H54 (cell line): Measurements from ENCODE around the gene IFT88.

Source experiments
- DNase-seq: peaks from one replicate; pipeline ENCODE4 v3.0.0; 2011; ENCODE audit warnings: low spot score, mixed read lengths; ENCODE audit not compliant: insufficient read length
- FAIRE-seq: peaks from 3 replicates; lab custom pipeline; 2011; peaks lifted over from hg19 to GRCh38; lab: Jason Lieb, UNC
- POLR2A ChIP-seq: IDR thresholded peaks from 2 replicates; pipeline ENCODE4 v1.6.1; 2011; ENCODE audit warnings: low read depth, mild to moderate bottlenecking, low read length

Gene IFT88

DNA sequence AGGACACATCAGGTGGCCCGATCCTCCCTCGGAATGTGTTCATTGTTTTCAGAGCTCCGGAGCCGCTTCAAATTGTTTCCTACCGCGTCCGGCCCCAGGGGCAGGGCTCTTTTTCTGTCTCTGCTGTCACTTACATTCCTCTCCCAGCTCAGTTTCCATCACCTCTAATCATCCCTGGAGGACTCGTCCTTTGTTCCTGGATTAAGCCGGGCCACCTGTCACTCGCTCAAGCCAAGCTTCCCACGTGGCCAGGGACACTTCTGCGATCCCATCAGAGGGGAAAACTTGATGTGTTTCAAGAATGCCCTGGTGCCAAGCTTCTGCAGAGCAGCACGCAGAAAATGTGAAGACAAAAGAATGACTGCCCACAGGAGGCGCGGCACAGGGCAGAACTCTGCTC is 150.0 kb downstream of the IFT88 start:
- FAIRE-seq (no peak), DNase-seq (no peak)
- no peak for TF ChIP-seq POLR2A

DNA sequence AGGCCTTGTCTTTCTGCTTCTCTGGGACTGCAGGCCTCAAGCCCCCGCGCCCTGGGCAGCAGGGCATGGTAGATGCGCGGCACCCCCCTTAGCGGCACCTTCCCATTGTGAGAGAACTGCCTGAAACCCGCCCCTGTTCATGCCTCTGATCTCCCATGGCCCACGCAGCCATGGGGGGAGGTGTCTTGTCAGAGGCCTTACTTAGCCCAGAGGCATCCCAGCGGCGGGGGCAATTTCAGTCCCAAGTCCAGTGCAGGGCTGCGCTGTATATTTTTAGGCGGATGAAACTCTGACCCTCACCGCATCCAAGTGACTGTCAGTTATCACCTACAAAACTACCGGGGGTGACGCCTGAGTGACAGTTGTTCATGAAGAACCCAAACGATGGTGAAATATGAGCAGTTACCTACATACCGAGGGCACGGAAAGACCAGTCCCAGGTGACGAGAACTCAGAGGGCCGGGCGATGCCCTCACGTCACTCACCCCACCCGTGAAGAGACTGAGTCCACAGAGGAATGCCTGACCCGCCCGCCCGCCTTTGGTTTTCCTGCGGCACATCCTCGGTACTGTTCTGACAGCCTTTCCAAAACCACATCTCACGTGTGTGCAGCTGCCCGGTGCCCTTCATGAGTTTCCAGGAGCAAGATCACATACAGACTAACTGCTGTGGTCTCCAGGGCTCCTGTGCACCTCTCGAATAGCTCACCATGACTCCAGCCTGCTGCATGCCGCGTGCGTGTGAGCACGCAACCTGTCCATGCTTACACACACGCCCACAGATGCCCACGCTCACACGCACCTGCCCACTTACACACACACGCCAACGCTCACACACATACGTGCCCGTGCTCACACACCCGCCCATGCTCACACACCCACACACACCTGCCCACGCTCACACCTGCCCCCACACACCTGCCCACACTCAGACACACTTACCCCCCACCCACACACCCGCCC is 150.9 kb downstream of the IFT88 start:
- no peak for DNase-seq
- TF ChIP-seq POLR2A, result no peak
- no peak for FAIRE-seq

DNA sequence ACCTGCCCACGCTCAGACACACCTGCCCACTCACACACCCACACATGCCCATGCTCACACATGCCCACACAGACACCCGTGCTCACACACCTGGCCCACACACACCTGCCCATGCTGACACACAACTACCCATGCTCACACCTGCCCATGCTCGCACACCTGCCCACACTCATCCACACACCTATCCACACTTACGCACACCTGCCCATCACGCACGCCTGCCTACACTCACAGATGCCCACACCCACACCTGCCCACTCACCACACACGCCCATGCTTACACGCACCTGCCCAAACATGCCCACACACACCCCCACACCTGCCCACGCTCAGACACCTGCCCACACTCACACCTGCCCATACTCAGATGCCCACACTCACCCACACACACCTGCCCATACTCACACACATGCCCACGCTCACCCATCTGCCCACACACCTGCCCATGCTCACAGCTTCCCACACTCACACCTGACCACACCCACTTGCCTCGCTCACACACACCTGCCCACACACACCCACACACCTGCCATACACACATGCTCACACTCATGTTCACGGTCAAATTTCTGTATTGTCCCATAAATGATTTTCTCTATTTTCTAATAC is 152.1 kb downstream of the IFT88 start:
- no peak for TF ChIP-seq POLR2A
- no peak for FAIRE-seq

DNA sequence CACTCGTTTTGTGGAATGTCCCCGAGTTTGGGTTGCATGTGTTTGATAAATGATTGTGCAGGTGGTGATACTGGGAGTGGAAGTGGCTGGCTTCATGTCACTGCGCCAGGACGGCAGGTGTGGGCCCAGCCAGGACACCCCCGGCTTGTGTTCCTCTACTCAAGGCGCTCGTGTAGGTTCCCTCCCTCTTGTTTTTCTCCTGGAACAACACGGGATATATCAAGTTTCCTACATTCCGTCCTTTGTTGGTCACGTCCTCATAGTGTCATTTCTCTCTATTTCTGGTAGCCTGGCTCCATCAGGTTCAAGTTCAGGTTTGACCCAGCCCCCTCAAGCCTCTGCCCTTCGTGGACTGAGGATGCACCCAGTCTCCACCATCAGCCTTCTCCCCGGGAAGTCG is 152.8 kb downstream of the IFT88 start:
- no peak for DNase-seq
- FAIRE-seq, result no peak
- TF ChIP-seq POLR2A, result no peak

More for the DNA sequence above, 152.1 kb downstream of the IFT88 start:
- no peak for DNase-seq

DNA sequence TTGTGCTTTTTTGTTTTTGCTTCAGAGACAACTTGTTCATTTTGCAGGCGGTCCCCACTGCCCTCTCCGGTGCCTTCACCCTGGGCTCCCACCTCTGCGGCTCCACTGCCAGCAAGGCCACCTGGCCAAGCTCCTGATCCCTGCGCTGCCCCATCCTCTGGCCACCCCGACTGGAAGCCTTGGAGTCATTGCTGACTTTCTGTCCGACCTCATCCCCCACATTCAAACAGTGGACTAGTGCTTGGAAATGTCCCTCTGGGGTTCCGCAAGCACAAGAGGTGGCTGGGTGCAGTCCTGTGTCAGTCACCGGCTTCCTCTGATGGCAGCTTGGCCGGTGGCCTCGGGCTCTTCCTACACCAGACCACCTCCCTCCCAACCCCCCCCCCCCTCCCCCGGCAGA is 153.5 kb downstream of the IFT88 start:
- no peak for DNase-seq
- no peak for TF ChIP-seq POLR2A
- FAIRE-seq, result no peak

DNA sequence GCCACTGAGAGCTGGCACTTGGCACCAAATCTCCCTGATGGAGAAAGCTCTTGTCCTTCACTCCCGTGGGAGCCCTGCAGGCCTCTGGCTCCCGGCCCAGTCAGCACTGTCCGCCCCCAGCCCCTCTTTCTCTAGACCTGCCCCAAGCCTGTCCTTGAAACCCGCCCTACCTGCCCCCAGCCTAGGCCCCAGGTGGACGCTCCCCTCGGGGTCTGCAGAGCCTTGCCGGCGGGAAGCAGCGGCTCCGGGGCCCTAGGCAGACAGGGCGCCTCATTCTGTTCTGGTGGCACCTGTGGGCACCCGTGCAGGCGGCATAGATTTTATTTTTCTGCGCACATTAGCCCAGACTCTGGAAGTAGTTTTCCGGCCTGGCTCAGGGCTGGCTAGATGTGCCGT is 154.1 kb downstream of the IFT88 start:
- no peak for TF ChIP-seq POLR2A
- DNase-seq (no peak), FAIRE-seq (no peak)

DNA sequence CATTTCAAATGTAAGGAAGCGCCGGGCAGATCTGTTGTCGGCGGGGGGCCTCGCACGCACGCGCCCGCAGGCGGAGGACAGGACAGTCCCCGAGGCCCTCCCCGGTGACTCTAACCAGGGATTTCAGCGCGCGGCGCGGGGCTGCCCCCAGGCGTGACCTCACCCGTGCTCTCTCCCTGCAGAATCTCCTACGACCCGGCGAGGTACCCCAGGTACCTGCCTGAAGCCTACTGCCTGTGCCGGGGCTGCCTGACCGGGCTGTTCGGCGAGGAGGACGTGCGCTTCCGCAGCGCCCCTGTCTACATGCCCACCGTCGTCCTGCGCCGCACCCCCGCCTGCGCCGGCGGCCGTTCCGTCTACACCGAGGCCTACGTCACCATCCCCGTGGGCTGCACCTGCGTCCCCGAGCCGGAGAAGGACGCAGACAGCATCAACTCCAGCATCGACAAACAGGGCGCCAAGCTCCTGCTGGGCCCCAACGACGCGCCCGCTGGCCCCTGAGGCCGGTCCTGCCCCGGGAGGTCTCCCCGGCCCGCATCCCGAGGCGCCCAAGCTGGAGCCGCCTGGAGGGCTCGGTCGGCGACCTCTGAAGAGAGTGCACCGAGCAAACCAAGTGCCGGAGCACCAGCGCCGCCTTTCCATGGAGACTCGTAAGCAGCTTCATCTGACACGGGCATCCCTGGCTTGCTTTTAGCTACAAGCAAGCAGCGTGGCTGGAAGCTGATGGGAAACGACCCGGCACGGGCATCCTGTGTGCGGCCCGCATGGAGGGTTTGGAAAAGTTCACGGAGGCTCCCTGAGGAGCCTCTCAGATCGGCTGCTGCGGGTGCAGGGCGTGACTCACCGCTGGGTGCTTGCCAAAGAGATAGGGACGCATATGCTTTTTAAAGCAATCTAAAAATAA is 154.7 kb downstream of the IFT88 start:
- TF ChIP-seq POLR2A, result no peak
- FAIRE-seq, result no peak
- no peak for DNase-seq

DNA sequence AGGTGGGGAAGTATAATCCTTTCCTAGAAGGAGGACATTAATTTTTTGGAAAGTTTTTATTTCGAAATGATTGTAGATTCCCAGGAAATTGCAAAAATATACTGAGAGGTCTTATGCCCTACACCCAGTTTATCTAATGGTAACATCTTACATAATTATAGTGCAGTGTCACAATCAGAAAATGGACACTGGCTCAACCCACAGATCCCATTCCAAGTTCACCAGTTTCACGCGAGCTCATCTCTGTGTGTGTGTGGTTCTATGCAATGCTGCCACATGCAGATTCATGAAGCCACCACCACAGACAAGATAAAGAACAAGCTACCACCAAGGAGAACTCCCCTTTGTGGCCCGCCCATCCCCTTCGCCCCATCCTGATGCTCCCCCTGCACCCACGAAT is 160.9 kb downstream of the IFT88 start:
- FAIRE-seq (no peak), DNase-seq (no peak)
- TF ChIP-seq POLR2A, result no peak

DNA sequence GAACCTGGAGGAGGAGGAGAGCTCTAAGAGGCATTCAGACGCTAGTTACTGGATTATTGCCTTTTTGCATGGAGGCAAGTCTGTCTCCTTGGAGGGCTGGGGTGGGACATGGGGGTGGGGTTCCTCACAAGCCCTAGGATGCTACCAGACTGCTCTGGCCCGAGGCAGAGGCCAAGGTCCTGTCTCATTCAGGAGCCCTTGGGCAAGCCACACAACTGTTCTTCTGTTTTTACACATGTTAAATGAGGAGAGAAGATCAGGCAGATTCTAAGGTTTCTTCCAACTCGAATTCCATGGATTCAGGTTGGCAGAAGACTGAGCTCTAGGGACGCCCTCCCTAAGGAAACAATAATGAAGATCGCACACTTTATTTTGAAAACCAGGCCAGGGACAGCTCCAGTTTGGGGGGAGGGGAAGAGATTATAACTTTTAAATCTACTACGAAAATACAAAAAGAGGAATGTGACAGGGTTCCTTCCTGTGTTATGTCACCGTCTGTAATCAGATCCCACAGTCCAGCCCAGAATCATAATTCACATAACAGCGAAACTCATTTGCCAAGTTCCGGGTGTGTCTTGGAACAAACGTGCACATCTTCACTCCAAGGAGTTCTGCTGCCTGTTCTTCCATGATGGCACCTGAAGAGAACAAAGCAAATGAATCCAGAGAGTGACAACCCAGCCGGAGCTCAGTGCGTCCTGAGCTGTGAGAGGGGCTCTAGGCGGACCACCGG is 161.8 kb downstream of the IFT88 start:
- no peak for TF ChIP-seq POLR2A
- DNase-seq (no peak), FAIRE-seq (no peak)

DNA sequence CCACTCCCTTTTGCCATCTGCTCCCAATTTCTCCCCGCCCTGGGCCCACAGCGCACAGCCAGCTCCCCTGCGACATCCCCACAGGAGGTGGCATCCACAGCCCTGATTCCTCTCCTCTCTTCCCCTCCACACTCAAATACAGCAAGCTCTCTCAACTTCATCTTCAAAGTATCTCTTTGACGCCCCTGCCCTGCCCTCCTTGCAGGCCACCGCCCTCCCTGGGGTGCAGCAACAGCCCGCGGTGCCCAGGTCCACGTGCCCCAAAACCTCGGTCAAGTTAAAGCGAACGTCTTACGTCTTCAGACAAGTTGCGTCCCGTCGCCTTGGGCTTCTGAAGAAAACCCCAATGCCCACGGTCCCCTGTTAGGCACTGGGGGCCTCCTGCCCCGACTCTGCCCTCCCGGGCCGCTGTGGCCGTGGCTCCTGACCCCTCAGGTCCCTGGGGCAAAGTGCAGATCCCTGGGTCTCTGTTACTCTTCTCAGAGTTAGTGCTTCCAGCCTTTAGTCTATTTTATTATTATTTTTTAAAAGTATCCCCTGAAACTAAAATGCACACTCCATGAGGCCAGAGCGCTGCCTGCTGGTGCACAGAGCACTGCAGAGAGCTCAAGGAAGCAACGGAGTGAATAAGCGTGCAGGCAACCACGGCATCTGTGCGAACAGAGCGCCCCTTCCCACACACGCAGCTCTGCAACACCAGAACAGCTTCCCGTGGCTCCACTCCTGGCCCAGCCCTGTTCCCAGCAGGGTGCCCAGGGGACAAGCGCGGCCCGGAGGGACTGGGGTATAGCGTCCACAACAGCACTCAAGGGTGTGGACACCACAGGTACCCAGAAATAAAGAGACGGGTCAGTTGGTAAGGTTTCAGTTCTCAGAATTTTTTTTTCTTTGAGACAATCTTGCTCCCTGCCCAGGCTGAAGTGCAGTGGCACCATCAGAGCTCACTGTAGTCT is 163.0 kb downstream of the IFT88 start:
- DNase-seq, result no peak
- FAIRE-seq, result no peak
- no peak for TF ChIP-seq POLR2A

DNA sequence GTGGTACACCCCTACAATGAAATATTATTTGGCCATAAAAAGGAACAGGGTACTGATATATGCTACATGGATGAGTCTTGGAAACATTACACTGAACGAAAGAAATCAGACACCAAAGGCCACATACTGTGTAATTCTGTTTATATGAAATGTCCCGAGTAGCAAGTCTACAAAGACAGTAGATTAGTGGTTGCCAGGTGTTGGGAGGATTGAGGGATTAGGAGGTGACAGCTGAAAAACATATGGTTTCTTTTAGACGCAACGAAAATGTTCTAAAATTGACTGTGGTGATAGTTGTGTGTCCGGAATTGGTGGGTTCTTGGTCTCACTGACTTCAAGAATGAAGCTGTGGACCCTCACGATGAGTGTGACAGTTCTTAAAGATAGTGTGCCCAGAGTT is 171.7 kb downstream of the IFT88 start:
- DNase-seq (no peak), FAIRE-seq (no peak)
- TF ChIP-seq POLR2A, result no peak

DNA sequence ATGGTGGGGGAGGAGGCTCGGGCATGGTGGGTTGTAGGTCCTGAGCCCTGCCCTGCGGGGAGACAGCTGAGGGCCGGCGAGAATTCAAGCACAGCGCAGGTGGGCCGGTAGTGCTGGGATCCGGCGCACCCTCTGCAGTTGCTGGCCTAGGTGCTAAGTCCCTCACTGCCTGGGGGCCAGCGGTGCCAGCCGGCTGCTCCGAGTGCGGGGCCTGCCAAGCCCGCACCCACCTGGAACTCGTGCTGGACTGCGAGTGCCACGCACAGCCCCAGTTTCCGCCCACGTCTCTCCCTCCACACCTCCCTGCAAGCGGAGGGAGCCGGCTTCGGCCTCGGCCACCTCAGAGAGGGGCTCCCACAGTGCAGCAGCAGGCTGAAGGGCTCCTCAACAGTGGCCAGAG is 173.1 kb downstream of the IFT88 start:
- FAIRE-seq (no peak), DNase-seq (no peak)
- no peak for TF ChIP-seq POLR2A
